ENCODE data around the gene FAM13A. TPM values are rescaled to one million over a fixed set of nuclear protein-coding genes. Genes with fewer than 3 reads are reported as not detected.

FAM13A gene
- total and polyA plus RNA-seq, 2 of the 8 experiments (the other 6 are each of a cell fraction or from before 2014, with no cell fraction given): 7.1 to 16.5 TPM

DNA sequence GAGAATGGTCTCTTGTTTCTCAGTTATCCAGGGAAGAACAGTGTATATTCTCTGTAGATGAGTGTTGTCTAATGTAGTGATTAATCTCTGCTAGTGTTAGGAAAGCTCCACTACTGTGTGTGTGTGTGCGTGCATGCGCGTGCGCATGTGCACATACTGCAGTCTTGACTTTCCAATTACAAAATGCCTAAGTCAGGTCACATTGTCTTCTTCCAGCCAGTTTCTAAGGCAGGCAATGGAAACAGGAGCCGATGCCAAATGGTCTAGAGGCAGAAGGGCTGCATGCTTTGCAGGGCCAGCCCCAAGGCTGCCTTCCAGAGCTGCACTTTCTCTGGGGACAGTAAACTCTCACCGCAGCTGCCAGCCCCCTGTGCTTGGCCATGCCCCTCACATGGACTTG lies 328.8 kb downstream of the FAM13A start (continued):
- no peak for TF ChIP-seq SRF (IDR thresholded peaks at IDR 0.05; ENCODE audit: low read depth, low read length)
- no peak for TF ChIP-seq CEBPB (IDR thresholded peaks at IDR 0.05; ENCODE audit: low read depth, low read length)

Data from H1 (cell line).